ENCODE measurements around the gene MACROD2.

GRCh38 chr20:14801591-14802325, 806.4 kb downstream of the MACROD2 start:
- TF ChIP-seq CTCF (IDR thresholded peaks at IDR 0.05) (no peak), EP300 (IDR thresholded peaks at IDR 0.05) (no peak), POLR2A (IDR thresholded peaks at IDR 0.05) (no peak)

Measured in ovary (tissue), 3 donors.